ENCODE results near the gene RALGPS2.

GRCh38 chr1:178684111-178684510 is 40.9 kb upstream of the RALGPS2 start:
- TF ChIP-seq POLR2A (IDR thresholded peaks at IDR 0.05; ENCODE audit: low read depth, low read length) = no peak
- no peak for TF ChIP-seq TAF1 (IDR thresholded peaks at IDR 0.05; ENCODE audit: low read depth, low read length)
- no peak for TF ChIP-seq POLR2AphosphoS5 (IDR thresholded peaks at IDR 0.05; ENCODE audit: low read depth, low read length)
